Neural cell (in vitro differentiated cells): ENCODE results near the gene F11. TPM values are rescaled to one million over a fixed set of nuclear protein-coding genes. Genes with fewer than 3 reads are reported as not detected.

ENCODE experiments used
- H2AFZ ChIP-seq: fragments of 200-600, 300-800 bp; sonication (generic), shearing (Covaris generic); 2 replicates; pipeline ENCODE4 v1.6.0; 2014; ENCODE audit warnings: low read depth, mild to moderate bottlenecking, antibody characterized with exemption, low read length, moderate library complexity
- H3F3A ChIP-seq: fragments of 200-600 bp; shearing (Covaris generic); 2 replicates; pipeline ENCODE4 v1.6.1; 2016; ENCODE audit warnings: mild to moderate bottlenecking, moderate library complexity, mixed read lengths, antibody characterized with exemption, low read length; ENCODE audit not compliant: insufficient read depth, poor library complexity, severe bottlenecking
- H3K27ac ChIP-seq: fragments of 200-600, 300-800 bp; sonication (generic), shearing (Covaris generic); 2 replicates; pipeline ENCODE4 v1.5.1; 2014; ENCODE audit warnings: mild to moderate bottlenecking, low read length, moderate library complexity
- H3K27me3 ChIP-seq: fragments of 300-800, 200-600 bp; sonication (generic), shearing (Covaris generic); 2 replicates; pipeline ENCODE4 v1.6.0; 2014; ENCODE audit warnings: mild to moderate bottlenecking, low read depth, low read length, moderate library complexity; ENCODE audit not compliant: insufficient read depth
- H3K36me3 ChIP-seq: fragments of 300-800, 200-600 bp; sonication (generic), shearing (Covaris generic); 2 replicates; pipeline ENCODE4 v1.5.1; 2014; ENCODE audit warnings: mild to moderate bottlenecking, antibody characterized with exemption, low read length, moderate library complexity; ENCODE audit not compliant: insufficient read depth
- H3K4me2 ChIP-seq: fragments of 300-800, 200-600 bp; sonication (generic), shearing (Covaris generic); 2 replicates; pipeline ENCODE4 v1.6.0; 2014; ENCODE audit warnings: mild to moderate bottlenecking, low read length
- H3K4me3 ChIP-seq: fragments of 300-800, 200-600 bp; sonication (generic), shearing (Covaris generic); 2 replicates; pipeline ENCODE4 v1.5.1; 2014; ENCODE audit warnings: mild to moderate bottlenecking, low read length, moderate library complexity
- H3K79me2 ChIP-seq: fragments of 200-600 bp; shearing (Covaris generic); replicated peaks from 2 replicates; pipeline ENCODE4 v1.6.0; 2014; ENCODE audit warnings: mild to moderate bottlenecking, low read length, moderate library complexity; ENCODE audit not compliant: insufficient read depth
- H3K9ac ChIP-seq: fragments of 300-800, 200-600 bp; sonication (generic), shearing (Covaris generic); 2 replicates; pipeline ENCODE4 v1.6.1; 2016; ENCODE audit warnings: mild to moderate bottlenecking, low read length, mixed read lengths
- H3K9me2 ChIP-seq: fragments of 200-600 bp; shearing (Covaris generic); 2 replicates; pipeline ENCODE4 v1.6.1; 2016; ENCODE audit warnings: mild to moderate bottlenecking, low read length, mixed read lengths; ENCODE audit not compliant: insufficient read depth
- H3K9me3 ChIP-seq: fragments of 200-600, 300-800 bp; sonication (generic), shearing (Covaris generic); 2 replicates; pipeline ENCODE4 v1.6.1; 2016; ENCODE audit warnings: mild to moderate bottlenecking, mixed run types, low read length, moderate library complexity, mixed read lengths
- H4K20me1 ChIP-seq: fragments of 200-600 bp; shearing (Covaris generic); 2 replicates; pipeline ENCODE4 v1.6.1; 2016; ENCODE audit warnings: mild to moderate bottlenecking, mixed run types; ENCODE audit not compliant: insufficient read depth
- EP300 ChIP-seq: fragments of 450-650 bp; conservative IDR thresholded peaks from 2 replicates; pipeline ENCODE4 v1.6.1; 2014; ENCODE audit warnings: antibody characterized with exemption, mild to moderate bottlenecking, moderate library complexity; ENCODE audit not compliant: poor library complexity, severe bottlenecking
- EZH2 ChIP-seq: fragments of 200-600, 300-800 bp; shearing (Covaris generic), sonication (generic); IDR thresholded peaks from 2 replicates; pipeline ENCODE4 v1.6.1; 2014; ENCODE audit warnings: antibody characterized with exemption, low read length, borderline replicate concordance, mild to moderate bottlenecking; ENCODE audit not compliant: insufficient read depth, poor library complexity, severe bottlenecking
- MXI1 ChIP-seq: fragments of 450-650 bp; conservative IDR thresholded peaks from 2 replicates; pipeline ENCODE4 v1.6.1; 2014; ENCODE audit warnings: antibody characterized with exemption, mild to moderate bottlenecking; ENCODE audit not compliant: poor library complexity, severe bottlenecking
- POLR2AphosphoS5 ChIP-seq: IDR thresholded peaks from 2 replicates; pipeline ENCODE4 v1.6.1; 2012
- RAD21 ChIP-seq: fragments of 450-650 bp; conservative IDR thresholded peaks from 2 replicates; pipeline ENCODE4 v1.6.1; 2014; ENCODE audit warnings: antibody characterized with exemption, mild to moderate bottlenecking, moderate library complexity
- REST ChIP-seq: IDR thresholded peaks from 2 replicates; pipeline ENCODE4 v1.6.1; 2012; ENCODE audit warnings: borderline replicate concordance
- SMC3 ChIP-seq: fragments of 450-650 bp; conservative IDR thresholded peaks from 2 replicates; pipeline ENCODE4 v1.6.1; 2014; ENCODE audit warnings: antibody characterized with exemption, mild to moderate bottlenecking, moderate library complexity; ENCODE audit not compliant: poor library complexity
- TAF1 ChIP-seq: IDR thresholded peaks from 2 replicates; pipeline ENCODE4 v1.6.1; 2012; ENCODE audit warnings: low read depth
- polyA plus RNA-seq: library from polyadenylated mRNA; depleted of rRNA; stranded (reverse); fragments of >200 nt; gene quantifications from 2 replicates; pipeline ENCODE4 v1.2.3, GENCODE V29; 2014
- TF ChIP-seq, protein P1 (sequence below): fragments of 450-650 bp; IDR thresholded peaks from 2 replicates; pipeline ENCODE4 v1.5.1; 2014; ENCODE audit warnings: antibody characterized with exemption, mild to moderate bottlenecking, moderate library complexity; ENCODE audit not compliant: poor library complexity, severe bottlenecking

F11 gene
- polyA plus RNA-seq, 1 donor from 2014 or later = not detected

DNA sequence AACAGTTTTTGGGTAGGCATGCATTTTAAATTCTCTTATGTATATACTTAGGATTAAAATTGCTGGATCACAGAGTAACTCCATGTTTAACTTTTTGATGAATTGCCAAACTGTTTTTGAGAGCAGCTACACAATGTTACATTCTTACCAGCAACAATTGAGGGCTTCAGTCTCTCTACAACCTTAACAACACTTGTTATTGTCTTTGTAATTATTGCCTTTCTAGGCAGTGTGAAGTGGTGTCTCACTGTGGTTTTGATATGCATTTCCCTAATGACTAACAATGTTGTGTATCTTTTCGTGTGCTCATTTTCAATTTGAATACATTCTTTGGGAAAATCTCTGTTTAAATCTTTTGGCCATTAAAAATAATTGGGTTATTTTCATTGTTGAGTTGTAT is 17.3 kb upstream of the F11 start:
- Histone ChIP-seq H3K4me3 (no peak overlapping the region), H3K79me2 (no peaks in the 10 kb centered on the region), H4K20me1 (no peaks in the 10 kb centered on the region), H3K9me3 (no peaks in the 10 kb centered on the region), H3K4me2 (no peak overlapping the region), H3K9ac (no peak overlapping the region), H2AFZ (no peak overlapping the region), H3F3A (no peaks in the 10 kb centered on the region), H3K9me2 (no peaks in the 10 kb centered on the region), H3K27ac (no peak overlapping the region), H3K27me3 (no peaks in the 10 kb centered on the region), H3K36me3 (no peaks in the 10 kb centered on the region)
- TF ChIP-seq EZH2 = no peak
- TF ChIP-seq, protein P1, sequence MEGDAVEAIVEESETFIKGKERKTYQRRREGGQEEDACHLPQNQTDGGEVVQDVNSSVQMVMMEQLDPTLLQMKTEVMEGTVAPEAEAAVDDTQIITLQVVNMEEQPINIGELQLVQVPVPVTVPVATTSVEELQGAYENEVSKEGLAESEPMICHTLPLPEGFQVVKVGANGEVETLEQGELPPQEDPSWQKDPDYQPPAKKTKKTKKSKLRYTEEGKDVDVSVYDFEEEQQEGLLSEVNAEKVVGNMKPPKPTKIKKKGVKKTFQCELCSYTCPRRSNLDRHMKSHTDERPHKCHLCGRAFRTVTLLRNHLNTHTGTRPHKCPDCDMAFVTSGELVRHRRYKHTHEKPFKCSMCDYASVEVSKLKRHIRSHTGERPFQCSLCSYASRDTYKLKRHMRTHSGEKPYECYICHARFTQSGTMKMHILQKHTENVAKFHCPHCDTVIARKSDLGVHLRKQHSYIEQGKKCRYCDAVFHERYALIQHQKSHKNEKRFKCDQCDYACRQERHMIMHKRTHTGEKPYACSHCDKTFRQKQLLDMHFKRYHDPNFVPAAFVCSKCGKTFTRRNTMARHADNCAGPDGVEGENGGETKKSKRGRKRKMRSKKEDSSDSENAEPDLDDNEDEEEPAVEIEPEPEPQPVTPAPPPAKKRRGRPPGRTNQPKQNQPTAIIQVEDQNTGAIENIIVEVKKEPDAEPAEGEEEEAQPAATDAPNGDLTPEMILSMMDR = no peak

- no peak overlapping the region for H2AFZ ChIP-seq
- H3K4me3 ChIP-seq = no peak overlapping the region
- H3K4me2 ChIP-seq = no peak overlapping the region
- no peaks in the 10 kb centered on the region for H3K27me3 ChIP-seq
- H3K9ac ChIP-seq = no peak overlapping the region
- no peaks in the 10 kb centered on the region for H3K9me2 ChIP-seq
- no peak for TF ChIP-seq RAD21
- TF ChIP-seq EZH2 = no peak
- no peak for TF ChIP-seq SMC3
- no peak for TF ChIP-seq REST
- H4K20me1 ChIP-seq = no peaks in the 10 kb centered on the region
- no peaks in the 10 kb centered on the region for H3K9me3 ChIP-seq
- H3F3A ChIP-seq = no peaks in the 10 kb centered on the region
- H3K79me2 ChIP-seq = no peaks in the 10 kb centered on the region
- no peak overlapping the region for H3K27ac ChIP-seq
- H3K36me3 ChIP-seq = no peaks in the 10 kb centered on the region
These were observed 15.9 kb upstream of the F11 start for GRCh38 chr4:186249785-186250754.

DNA sequence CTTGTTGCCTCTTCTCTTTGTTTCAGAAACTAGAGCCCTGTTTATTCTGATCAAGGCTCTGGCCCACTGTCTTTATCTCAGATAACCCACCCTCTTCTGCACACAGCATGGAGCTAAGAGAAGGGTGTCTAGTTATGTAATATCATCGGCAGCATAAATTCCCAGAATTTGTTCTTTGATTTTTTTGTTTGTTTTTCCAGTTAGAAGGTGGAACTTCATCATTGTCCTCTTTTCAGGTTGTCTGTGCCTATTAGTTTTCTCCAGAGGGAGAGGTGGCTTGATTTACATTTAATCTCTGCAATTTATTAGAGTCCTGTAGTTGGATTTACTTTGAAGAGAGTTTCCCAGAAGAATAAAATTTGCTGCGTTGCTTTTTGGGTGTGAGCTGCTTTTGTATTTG is 15.2 kb upstream of the F11 start:
- Histone ChIP-seq H4K20me1 (no peaks in the 10 kb centered on the region), H2AFZ (no peak overlapping the region), H3F3A (no peaks in the 10 kb centered on the region), H3K9me3 (no peaks in the 10 kb centered on the region), H3K27ac (no peak overlapping the region), H3K9ac (no peak overlapping the region), H3K27me3 (no peaks in the 10 kb centered on the region), H3K4me3 (no peak overlapping the region), H3K9me2 (no peaks in the 10 kb centered on the region), H3K4me2 (no peak overlapping the region), H3K79me2 (no peaks in the 10 kb centered on the region), H3K36me3 (no peaks in the 10 kb centered on the region)
- TF ChIP-seq SMC3 (no peak), EP300 (no peak), EZH2 (no peak), TAF1 (no peak), RAD21 (no peak), MXI1 (no peak), POLR2AphosphoS5 (no peak), REST (no peak)
- TF ChIP-seq, protein P1 = no peak
